ENCODE results near the gene CENPS. TPM values are rescaled to one million over a fixed set of nuclear protein-coding genes. Genes with fewer than 3 reads are reported as not detected.

CENPS gene
- total and polyA plus RNA-seq, 2 of the 8 experiments (the other 6 are each of a cell fraction or from before 2014, with no cell fraction given) = 7.8 to 20.3 TPM

DNA sequence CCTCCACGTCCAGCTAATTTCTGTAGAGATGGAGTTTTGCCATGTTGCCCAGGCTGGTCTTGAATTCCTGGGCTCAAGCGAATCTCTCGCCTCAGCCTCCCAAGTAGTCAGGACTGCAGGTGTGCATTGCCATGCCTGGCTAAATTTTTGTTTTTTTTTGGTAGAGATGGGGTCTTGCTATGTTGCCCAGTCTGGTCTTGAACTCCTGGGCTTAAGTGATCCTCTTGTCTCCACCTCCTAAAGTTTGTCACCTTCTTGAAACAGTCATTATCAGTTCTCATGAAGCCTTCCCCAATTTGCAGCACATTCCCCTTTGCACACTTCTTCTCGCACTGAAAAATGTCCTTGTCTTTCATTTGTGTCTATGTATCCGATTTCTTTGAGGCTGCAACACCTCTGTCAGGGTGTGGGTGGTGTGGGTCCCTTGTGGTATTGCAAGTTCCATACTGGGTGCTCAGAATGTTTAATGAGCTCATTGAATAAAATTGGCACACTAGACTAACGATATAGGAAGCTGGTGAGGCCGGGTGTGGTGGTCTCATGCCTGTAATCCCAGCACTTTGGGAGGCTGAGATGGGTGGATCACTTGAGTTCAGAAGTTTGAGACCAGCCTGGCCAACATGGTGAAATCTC, 16.7 kb downstream of the CENPS start (continued):
- TF ChIP-seq ATF2 (IDR thresholded peaks at IDR 0.05; ENCODE audit: low read length) (no peak), JUN (IDR thresholded peaks at IDR 0.05; ENCODE audit: low read depth, low read length) (no peak), POU5F1 (IDR thresholded peaks at IDR 0.05; ENCODE audit: low read depth, low read length) (no peak), CHD1 (IDR thresholded peaks at IDR 0.05; ENCODE audit: low read depth, low read length) (no peak), TAF1 (IDR thresholded peaks at IDR 0.05; ENCODE audit: low read depth, low read length) (no peak), EP300 (IDR thresholded peaks at IDR 0.05; ENCODE audit: borderline replicate concordance in 1 of 2, low read depth in 2 of 2, low read length in 2 of 2) (no peak), TAF7 (optimal IDR thresholded peaks at IDR 0.05; ENCODE audit: borderline replicate concordance, low read depth, low read length) (no peak), SIN3A (conservative IDR thresholded peaks at IDR 0.05 in 1 of 2, IDR thresholded peaks at IDR 0.05 in 1 of 2; ENCODE audit: low read depth in 1 of 2, low read length in 2 of 2) (no peak), ASH2L (IDR thresholded peaks at IDR 0.05; ENCODE audit: low read length) (no peak)
- TF ChIP-seq, protein P1, sequence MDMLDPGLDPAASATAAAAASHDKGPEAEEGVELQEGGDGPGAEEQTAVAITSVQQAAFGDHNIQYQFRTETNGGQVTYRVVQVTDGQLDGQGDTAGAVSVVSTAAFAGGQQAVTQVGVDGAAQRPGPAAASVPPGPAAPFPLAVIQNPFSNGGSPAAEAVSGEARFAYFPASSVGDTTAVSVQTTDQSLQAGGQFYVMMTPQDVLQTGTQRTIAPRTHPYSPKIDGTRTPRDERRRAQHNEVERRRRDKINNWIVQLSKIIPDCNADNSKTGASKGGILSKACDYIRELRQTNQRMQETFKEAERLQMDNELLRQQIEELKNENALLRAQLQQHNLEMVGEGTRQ (IDR thresholded peaks at IDR 0.05; ENCODE audit: low read length) = no peak

Data from H1 (cell line).